ENCODE data around the gene TDRD12.

The TDRD12 gene

DNA sequence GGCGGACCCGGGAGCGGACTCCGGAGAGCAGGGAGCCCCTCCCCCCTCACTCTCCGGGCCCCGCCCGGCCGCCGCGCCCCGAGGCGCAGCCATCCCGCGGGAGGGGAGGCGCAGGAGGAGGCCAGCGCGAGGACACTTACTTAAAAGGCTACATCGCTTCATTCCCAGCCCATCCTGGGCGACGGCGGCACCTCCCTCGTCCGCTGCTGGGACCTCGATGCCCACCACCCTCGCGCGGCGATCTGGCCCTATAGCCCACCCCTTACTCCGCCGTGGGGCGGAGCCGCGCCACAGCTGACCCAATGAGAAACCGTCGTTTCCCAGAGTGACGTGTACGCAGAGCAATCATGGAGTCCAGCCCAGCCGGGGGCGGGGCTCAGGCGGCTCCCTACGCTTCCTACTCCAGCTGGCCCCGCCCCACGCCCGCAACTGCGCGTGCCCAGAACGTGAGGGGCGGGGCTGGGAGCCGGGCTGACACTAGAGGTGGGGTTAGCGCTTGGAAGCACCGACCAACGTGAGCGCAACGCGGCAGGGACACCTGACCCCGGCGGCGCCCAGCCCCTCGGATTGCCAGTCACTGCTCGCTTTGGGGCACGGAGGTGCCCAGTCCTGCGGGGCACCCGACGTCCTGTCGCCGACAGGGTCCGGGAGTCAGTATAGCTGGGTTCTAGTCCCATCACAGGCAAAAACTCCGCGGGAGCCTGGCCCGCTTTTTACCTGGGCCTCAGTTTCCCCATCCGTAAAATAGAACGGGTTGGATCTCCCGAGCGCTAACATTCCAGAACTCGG is 44.4 kb upstream of the TDRD12 start, which contains the start of gene ANKRD27:
TSS of gene ANKRD27 (minus strand) at position 250 of the 789 bp plus-strand sequence. CDS start 16,165 bp downstream, outside the sequence.
- TF ChIP-seq, protein P1, sequence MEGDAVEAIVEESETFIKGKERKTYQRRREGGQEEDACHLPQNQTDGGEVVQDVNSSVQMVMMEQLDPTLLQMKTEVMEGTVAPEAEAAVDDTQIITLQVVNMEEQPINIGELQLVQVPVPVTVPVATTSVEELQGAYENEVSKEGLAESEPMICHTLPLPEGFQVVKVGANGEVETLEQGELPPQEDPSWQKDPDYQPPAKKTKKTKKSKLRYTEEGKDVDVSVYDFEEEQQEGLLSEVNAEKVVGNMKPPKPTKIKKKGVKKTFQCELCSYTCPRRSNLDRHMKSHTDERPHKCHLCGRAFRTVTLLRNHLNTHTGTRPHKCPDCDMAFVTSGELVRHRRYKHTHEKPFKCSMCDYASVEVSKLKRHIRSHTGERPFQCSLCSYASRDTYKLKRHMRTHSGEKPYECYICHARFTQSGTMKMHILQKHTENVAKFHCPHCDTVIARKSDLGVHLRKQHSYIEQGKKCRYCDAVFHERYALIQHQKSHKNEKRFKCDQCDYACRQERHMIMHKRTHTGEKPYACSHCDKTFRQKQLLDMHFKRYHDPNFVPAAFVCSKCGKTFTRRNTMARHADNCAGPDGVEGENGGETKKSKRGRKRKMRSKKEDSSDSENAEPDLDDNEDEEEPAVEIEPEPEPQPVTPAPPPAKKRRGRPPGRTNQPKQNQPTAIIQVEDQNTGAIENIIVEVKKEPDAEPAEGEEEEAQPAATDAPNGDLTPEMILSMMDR (conservative IDR thresholded peaks at IDR 0.05) = no peak; the same call in 1 of the 2 replicates
- TF ChIP-seq ZFX (IDR thresholded peaks at IDR 0.05) = no peak
- H3K27ac ChIP-seq = peak within 1 kb of the TSS; percentile 84

DNA sequence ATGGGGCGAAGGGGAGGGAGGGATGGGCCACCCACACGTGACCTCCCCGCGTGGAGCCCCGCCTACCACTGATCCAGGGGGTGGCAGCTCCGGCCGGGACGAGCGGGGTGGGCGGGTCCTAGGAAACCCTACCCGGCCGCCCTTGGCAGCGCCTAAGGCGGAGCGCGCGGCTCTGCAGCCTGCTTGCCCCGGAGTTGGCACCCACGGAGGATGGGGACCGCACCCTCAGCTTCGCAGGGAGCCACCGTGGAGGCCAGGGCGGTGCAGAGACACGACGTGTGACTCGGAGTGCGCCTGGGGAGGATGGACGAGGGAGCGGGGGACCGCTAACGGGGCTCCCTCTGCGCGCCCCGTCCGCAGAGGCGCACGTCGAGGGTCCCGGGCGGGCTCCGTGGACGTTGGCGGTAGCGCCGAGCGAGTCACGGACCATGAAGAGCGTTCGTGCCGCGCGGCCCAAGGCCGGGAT is 43.8 kb upstream of the TDRD12 start, which contains the start of gene RGS9BP:
TSS of gene RGS9BP (plus strand) at position 129 of the 466 bp plus-strand sequence. CDS start 416 bp downstream, outside the sequence.
- H3K27ac ChIP-seq = peak within 1 kb of the TSS; percentile 84
- TF ChIP-seq ZFX (IDR thresholded peaks at IDR 0.05) = no peak
- TF ChIP-seq, protein P1 (conservative IDR thresholded peaks at IDR 0.05) = no peak

DNA sequence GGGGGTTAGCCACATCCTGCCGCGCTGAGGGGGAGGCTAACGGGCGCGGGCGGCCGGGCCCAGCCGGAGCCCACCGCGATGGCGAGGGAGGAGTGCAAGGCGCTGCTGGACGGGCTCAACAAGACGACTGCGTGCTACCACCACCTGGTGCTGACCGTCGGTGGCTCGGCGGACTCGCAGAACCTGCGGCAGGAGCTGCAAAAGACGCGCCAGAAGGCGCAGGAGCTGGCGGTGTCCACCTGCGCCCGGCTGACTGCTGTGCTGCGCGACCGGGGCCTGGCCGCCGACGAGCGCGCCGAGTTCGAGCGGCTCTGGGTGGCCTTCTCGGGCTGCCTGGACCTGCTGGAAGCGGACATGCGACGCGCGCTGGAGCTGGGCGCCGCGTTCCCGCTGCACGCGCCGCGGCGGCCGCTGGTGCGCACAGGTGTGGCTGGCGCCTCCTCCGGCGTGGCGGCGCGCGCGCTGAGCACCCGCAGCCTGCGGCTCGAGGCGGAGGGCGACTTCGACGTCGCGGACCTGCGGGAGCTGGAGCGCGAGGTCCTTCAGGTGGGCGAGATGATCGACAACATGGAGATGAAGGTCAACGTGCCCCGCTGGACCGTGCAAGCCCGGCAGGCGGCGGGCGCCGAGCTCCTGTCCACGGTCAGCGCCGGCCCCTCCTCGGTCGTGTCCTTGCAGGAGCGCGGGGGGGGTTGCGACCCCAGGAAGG is 43.2 kb upstream of the TDRD12 start:
- peak overlapping the region; percentile 84 for H3K27ac ChIP-seq
- TF ChIP-seq, protein P1 (conservative IDR thresholded peaks at IDR 0.05) = no peak; the same call in 1 of the 2 replicates
- no peak; the same call in 1 of the 2 replicates for TF ChIP-seq ZFX (IDR thresholded peaks at IDR 0.05)

DNA sequence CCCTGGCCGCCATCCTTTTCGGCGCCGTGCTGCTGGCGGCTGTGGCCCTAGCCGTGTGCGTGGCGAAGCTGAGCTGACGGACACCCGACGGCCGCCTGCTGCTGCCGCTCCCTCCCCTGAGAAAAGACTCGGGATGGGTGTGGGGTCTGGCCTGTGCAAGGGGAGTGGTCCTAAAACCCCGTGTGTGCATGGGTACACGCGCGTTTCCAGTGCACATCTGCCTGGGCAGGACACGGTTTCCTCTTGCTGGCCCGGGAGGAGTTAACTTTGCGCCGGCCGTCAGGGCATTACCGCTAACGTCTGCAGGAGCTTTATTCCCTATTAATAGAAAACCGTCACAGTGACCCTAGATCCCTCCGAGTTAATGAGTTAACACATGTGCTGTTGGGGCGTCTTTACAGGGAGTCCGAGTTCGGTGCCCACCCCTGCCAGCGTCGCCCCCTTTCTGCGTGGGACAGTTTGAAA is 42.6 kb upstream of the TDRD12 start:
- TF ChIP-seq ZFX (IDR thresholded peaks at IDR 0.05) = no peak
- TF ChIP-seq, protein P1 (conservative IDR thresholded peaks at IDR 0.05) = no peak
- H3K27ac ChIP-seq = no peak overlapping the region

DNA sequence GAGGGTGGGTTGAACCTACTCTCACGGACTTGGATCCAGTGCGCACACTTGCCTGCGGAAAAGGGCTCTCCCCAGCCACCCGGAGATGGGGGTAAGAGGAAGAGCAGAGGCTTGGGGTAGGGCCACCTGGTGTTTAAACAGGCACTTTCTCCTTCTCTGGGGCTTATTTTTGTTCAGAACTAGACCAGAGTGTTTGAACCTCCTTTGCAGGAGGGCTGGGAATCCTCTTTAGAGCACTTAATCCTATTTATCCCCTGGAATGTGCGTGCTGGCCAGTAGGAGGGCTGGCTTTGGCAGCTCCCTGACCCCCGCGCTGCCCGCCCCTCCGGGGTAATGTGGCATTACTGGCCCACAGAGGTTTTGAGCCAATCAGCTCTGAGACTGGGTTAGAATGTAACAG is 41.9 kb upstream of the TDRD12 start:
- TF ChIP-seq ZFX (IDR thresholded peaks at IDR 0.05) = no peak
- TF ChIP-seq, protein P1 (conservative IDR thresholded peaks at IDR 0.05) = no peak
- no peak overlapping the region for H3K27ac ChIP-seq

DNA sequence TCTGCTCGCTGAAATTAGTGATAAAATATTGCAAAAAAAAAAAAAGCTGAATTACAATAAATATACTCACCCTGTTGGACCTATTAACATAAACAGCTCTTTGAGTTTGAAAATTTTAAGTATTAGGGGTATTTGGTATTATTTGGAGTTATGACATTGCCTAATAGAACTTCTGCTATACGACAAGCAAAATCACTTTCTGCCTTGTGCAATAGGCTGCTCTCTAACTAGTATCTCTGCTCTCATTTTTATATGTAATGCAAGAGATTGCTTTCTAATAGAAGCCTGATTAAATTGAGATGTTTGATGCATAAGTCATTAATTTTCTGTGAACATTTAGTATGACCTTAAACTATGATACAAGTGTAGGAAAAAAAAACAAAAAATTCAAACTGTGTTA is 38.6 kb upstream of the TDRD12 start:
- no peak for TF ChIP-seq ZFX (IDR thresholded peaks at IDR 0.05)
- TF ChIP-seq, protein P1 (conservative IDR thresholded peaks at IDR 0.05) = no peak
- no peak overlapping the region for H3K27ac ChIP-seq
